Measurements from ENCODE around the gene KIF21B.

The KIF21B gene

GRCh38 chr1:200980873-200981272 lies 42.6 kb downstream of the KIF21B start:
- no peak overlapping the region for H3K4me3 ChIP-seq (ENCODE audit: low read depth in 1 of 2, low read length in 2 of 2)
- H3K27me3 ChIP-seq (ENCODE audit: insufficient read depth, low read length, poor library complexity) = no peaks in the 10 kb centered on the region
- no peak overlapping the region for H3K9ac ChIP-seq (ENCODE audit: low read depth, low read length)
- ATAC-seq (ENCODE audit: insufficient read depth, low read depth) = no peak
- TF ChIP-seq CTCF (IDR thresholded peaks at IDR 0.05; ENCODE audit: borderline replicate concordance, extremely low read depth, low read length, poor library complexity, severe bottlenecking) (no peak), EZH2 (IDR thresholded peaks at IDR 0.05; ENCODE audit: borderline replicate concordance, low read depth, low read length, severe bottlenecking) (no peak)
- DNase-seq = no peak
- H3K9me3 ChIP-seq (ENCODE audit: insufficient read depth, low read length, severe bottlenecking) = no peaks in the 10 kb centered on the region
- no peaks in the 10 kb centered on the region for H3K79me2 ChIP-seq (ENCODE audit: insufficient read depth, low read length)
- H3K4me2 ChIP-seq (ENCODE audit: insufficient read depth, low read length) = no peak overlapping the region
- H4K20me1 ChIP-seq (ENCODE audit: insufficient read depth, low read length) = 0 out of 2 replicates have a peak, but pooled peaks cover 10% of the 10 kb centered on the region
- H3K36me3 ChIP-seq (ENCODE audit: insufficient read depth, low read length) = peaks cover 89% of the 10 kb centered on the region
- no peak overlapping the region for H2AFZ ChIP-seq (ENCODE audit: low read depth, low read length)
- no peaks in the 10 kb centered on the region for H3K4me1 ChIP-seq (ENCODE audit: insufficient read depth, low read length)
- H3K27ac ChIP-seq (ENCODE audit: low read length) = no peak overlapping the region

- no peak for TF ChIP-seq EZH2 (IDR thresholded peaks at IDR 0.05; ENCODE audit: borderline replicate concordance, low read depth, low read length, severe bottlenecking)
- 0 out of 2 replicates have a peak, but pooled peaks cover 10% of the 10 kb centered on the region for H4K20me1 ChIP-seq (ENCODE audit: insufficient read depth, low read length)
- H3K9ac ChIP-seq (ENCODE audit: low read depth, low read length) = no peak overlapping the region
- H3K4me1 ChIP-seq (ENCODE audit: insufficient read depth, low read length) = no peaks in the 10 kb centered on the region
- H3K36me3 ChIP-seq (ENCODE audit: insufficient read depth, low read length) = peaks cover 92% of the 10 kb centered on the region
- H2AFZ ChIP-seq (ENCODE audit: low read depth, low read length) = no peak overlapping the region
- no peaks in the 10 kb centered on the region for H3K27me3 ChIP-seq (ENCODE audit: insufficient read depth, low read length, poor library complexity)
- ATAC-seq (ENCODE audit: insufficient read depth, low read depth) (no peak), DNase-seq (no peak)
- no peaks in the 10 kb centered on the region for H3K79me2 ChIP-seq (ENCODE audit: insufficient read depth, low read length)
- no peak overlapping the region for H3K4me2 ChIP-seq (ENCODE audit: insufficient read depth, low read length)
- no peak overlapping the region for H3K4me3 ChIP-seq (ENCODE audit: low read depth in 1 of 2, low read length in 2 of 2)
- no peak overlapping the region for H3K27ac ChIP-seq (ENCODE audit: low read length)
- no peaks in the 10 kb centered on the region for H3K9me3 ChIP-seq (ENCODE audit: insufficient read depth, low read length, severe bottlenecking)
These were observed 43.1 kb downstream of the KIF21B start for GRCh38 chr1:200980452-200980772.

DNA sequence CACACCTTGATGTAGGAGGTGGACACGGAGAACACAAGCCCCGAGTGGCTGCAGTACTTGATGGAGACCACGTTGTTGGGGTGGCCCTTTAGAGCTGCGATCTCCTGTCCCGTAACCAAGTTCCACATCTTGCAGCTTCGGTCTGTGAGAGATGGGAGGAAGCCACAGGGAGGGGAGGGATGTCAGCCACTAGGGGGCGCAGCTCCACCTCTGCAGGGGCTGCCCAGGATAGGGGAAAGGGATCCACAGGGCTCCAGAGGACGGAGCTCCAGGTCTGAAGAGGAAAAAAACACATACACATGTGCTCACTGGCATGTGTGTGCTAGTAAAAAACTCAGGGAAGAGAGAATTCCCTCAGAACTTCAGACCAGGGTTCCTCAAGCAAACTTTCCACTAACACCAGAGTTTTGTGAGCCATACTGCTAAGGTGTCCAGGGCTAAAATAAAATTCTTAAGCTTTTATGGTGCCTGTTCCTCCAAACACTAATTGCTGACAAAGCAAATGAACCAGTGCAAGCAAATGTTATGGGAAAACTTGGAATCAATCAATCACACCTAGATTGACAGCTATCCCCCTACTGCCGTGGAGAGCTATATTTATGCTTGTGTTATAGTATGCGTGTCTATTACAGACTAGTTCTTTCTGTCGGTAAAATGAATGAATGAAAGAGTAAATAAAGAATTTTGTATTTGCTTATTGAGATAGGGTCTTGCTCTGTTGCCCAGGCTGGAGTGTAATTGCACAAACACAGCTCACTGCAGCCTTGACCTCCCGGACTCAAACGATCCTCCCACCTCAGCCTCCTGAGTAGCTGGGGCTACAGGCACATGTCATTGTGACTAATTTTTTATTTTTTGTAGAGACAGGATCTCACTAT lies 43.7 kb downstream of the KIF21B start:
- no peak overlapping the region for H3K4me3 ChIP-seq (ENCODE audit: low read depth in 1 of 2, low read length in 2 of 2)
- no peak overlapping the region for H3K4me2 ChIP-seq (ENCODE audit: insufficient read depth, low read length)
- ATAC-seq (ENCODE audit: insufficient read depth, low read depth) = peak; percentile 83
- peak; percentile 65 for DNase-seq
- peaks cover 92% of the 10 kb centered on the region for H3K36me3 ChIP-seq (ENCODE audit: insufficient read depth, low read length)
- H2AFZ ChIP-seq (ENCODE audit: low read depth, low read length) = no peak overlapping the region
- no peaks in the 10 kb centered on the region for H3K79me2 ChIP-seq (ENCODE audit: insufficient read depth, low read length)
- no peak overlapping the region for H3K9ac ChIP-seq (ENCODE audit: low read depth, low read length)
- no peak overlapping the region for H3K27ac ChIP-seq (ENCODE audit: low read length)
- TF ChIP-seq EZH2 (IDR thresholded peaks at IDR 0.05; ENCODE audit: borderline replicate concordance, low read depth, low read length, severe bottlenecking) = no peak
- peak; percentile 89 for TF ChIP-seq CTCF (IDR thresholded peaks at IDR 0.05; ENCODE audit: borderline replicate concordance, extremely low read depth, low read length, poor library complexity, severe bottlenecking)
- H4K20me1 ChIP-seq (ENCODE audit: insufficient read depth, low read length) = 0 out of 2 replicates have a peak, but pooled peaks cover 10% of the 10 kb centered on the region
- no peaks in the 10 kb centered on the region for H3K4me1 ChIP-seq (ENCODE audit: insufficient read depth, low read length)
- no peaks in the 10 kb centered on the region for H3K9me3 ChIP-seq (ENCODE audit: insufficient read depth, low read length, severe bottlenecking)
- H3K27me3 ChIP-seq (ENCODE audit: insufficient read depth, low read length, poor library complexity) = no peaks in the 10 kb centered on the region

DNA sequence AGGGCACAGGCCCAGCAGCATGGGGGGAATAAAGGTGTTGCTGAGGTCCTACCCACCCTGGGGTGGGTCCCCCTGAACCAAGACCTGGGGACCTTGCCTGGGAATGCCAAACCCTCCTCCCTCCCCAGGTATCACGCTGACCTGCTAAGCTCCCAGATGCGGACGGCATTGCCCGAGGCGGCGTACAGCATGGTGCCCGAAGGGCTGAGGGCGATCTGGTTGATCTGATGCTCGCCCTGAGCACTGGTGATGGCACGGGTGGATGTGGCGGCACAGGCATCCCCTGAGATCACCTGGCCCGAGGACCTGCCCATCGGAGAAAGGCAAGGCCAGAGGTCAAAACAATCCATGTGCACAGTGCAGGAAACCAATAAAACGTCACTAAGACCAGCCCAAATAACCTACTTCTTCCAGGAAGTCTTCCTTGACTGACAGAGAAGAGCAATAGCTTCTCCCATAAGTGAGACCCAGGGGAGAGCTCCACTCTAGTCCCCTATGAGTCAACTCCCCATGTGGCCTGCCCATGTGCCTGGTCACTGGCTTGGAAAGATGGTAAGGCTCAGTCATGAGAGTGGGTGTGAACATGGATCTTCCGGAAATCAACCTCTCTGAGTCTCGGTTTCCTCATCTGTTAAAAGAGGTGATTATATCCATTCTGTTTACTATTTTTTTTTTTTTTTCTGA lies 46.3 kb downstream of the KIF21B start:
- 0 out of 2 replicates have a peak, but pooled peaks cover 4% of the 10 kb centered on the region for H4K20me1 ChIP-seq (ENCODE audit: insufficient read depth, low read length)
- DNase-seq = no peak
- H3K9me3 ChIP-seq (ENCODE audit: insufficient read depth, low read length, severe bottlenecking) = no peaks in the 10 kb centered on the region
- ATAC-seq (ENCODE audit: insufficient read depth, low read depth) = no peak
- peaks cover 90% of the 10 kb centered on the region for H3K36me3 ChIP-seq (ENCODE audit: insufficient read depth, low read length)
- H3K4me3 ChIP-seq (ENCODE audit: low read depth in 1 of 2, low read length in 2 of 2) = no peak overlapping the region
- TF ChIP-seq EZH2 (IDR thresholded peaks at IDR 0.05; ENCODE audit: borderline replicate concordance, low read depth, low read length, severe bottlenecking) = no peak
- TF ChIP-seq CTCF (IDR thresholded peaks at IDR 0.05; ENCODE audit: borderline replicate concordance, extremely low read depth, low read length, poor library complexity, severe bottlenecking) = no peak
- no peak overlapping the region for H3K4me2 ChIP-seq (ENCODE audit: insufficient read depth, low read length)
- no peaks in the 10 kb centered on the region for H3K27me3 ChIP-seq (ENCODE audit: insufficient read depth, low read length, poor library complexity)
- no peak overlapping the region for H3K9ac ChIP-seq (ENCODE audit: low read depth, low read length)
- H3K27ac ChIP-seq (ENCODE audit: low read length) = no peak overlapping the region
- H3K79me2 ChIP-seq (ENCODE audit: insufficient read depth, low read length) = no peaks in the 10 kb centered on the region
- no peak overlapping the region for H2AFZ ChIP-seq (ENCODE audit: low read depth, low read length)
- no peaks in the 10 kb centered on the region for H3K4me1 ChIP-seq (ENCODE audit: insufficient read depth, low read length)

Data from DND-41 (cell line).